NCI-H748 (cell line): ENCODE results near the gene MICOS13.

Source experiments
- DNase-seq: peaks from one replicate; lab custom pipeline; 2025; ENCODE audit not compliant: unreplicated experiment; lab: John Stamatoyannopoulos, UW

Gene MICOS13

DNA sequence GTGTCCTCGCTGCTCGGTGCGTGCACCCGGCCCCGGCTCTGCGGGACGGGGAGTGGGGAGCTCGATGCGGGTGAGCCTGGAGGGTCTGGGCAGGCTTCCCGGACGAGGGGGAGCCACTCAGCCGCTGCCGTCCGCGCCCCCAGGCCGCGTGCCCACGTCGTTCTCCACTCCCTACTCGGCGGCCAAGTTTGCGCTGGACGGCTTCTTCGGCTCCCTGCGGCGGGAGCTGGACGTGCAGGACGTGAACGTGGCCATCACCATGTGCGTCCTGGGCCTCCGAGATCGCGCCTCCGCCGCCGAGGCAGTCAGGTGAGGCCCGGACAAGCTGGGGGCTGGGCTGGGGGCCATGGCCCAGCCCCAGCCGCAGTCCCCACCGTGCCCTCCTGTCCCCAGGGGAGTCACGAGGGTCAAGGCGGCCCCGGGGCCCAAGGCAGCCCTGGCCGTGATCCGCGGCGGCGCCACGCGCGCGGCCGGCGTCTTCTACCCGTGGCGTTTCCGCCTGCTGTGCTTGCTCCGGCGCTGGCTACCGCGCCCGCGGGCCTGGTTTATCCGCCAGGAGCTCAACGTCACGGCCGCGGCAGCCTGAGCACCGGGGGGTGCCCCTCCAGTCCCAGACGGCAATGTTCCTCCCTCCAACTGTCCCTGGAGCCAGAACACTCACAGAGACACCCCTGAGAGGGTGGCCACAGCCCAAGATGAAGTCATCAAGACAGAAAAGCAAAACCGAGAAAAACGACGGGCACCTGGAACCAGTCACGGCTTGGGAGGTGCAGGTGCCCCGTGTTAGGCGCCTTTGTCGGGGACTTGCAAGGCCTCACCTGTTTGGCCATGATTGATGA lies 7.3 kb upstream of the MICOS13 start:
- no peak for DNase-seq

DNA sequence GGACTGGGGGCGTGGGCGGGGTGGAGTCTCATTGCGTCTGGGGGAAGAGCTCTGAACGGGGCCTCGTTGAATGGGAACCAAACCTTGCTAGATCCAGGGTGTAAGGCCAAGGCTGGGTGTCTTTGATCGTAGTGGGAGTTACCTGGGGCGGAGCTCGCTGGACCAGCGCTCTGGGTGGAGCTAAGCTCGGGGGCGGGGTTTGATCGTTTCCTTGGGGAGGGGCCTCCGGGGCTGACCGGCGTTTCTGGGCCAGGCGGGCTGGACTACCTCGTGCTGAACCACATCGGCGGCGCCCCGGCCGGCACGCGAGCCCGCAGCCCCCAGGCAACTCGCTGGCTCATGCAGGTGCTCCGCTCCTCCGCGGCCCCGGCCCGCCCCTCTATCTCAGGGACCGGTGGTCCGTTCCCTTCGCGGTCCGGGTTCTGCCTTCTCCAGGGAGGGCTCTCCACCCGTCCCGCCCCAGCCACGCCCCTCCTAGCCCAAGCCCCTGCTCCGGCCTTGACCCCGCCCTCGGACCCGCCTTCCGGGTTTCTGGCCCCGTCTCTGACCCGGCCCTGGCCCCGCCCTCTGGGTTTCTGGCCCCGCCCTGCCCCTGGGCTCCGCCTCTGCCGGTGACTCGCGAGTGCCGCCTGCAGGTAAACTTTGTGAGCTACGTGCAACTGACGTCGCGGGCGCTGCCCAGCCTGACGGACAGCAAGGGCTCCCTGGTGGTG lies 6.5 kb upstream of the MICOS13 start:
- peak; percentile 84 for DNase-seq

- no peak for DNase-seq
These were observed 6.0 kb upstream of the MICOS13 start for GRCh38 chr19:5686326-5686646.

DNA sequence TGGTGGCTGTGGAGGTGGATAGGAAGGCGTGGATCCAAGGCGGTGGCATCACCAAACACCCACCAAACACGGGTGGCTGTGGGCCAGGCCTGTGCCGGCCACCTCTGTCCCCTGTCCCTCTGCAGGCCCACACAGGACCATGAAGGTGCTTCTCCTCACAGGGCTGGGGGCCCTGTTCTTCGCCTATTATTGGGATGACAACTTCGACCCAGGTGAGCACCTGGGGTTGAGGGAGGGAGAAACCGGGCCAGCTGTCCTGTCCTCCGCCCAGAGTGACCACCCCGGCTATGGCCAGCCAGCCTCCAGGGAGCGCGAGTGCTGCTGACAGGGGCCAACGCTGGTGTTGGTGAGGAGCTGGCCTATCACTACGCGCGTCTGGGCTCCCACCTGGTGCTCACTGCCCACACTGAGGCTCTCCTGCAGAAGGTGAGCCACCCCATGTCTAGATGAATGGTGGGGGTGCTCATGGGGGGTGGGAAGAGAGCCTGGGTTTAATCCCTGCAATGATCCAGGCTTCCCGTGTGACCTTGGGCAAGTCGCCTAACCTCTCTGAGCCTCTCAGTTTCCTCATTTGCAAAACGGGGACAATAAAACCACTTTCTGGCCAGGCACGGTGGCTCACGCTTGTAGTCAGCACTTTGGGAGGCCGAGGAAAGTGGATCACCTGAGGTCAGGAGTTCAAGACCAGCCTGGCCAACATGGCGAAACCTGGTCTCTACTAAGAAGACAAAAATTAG lies 4.5 kb upstream of the MICOS13 start:
- DNase-seq = no peak

- no peak for DNase-seq
These were observed 3.0 kb upstream of the MICOS13 start for GRCh38 chr19:5683177-5683886.

GRCh38 chr19:5682107-5682482 lies 1.8 kb upstream of the MICOS13 start:
- no peak for DNase-seq

DNA sequence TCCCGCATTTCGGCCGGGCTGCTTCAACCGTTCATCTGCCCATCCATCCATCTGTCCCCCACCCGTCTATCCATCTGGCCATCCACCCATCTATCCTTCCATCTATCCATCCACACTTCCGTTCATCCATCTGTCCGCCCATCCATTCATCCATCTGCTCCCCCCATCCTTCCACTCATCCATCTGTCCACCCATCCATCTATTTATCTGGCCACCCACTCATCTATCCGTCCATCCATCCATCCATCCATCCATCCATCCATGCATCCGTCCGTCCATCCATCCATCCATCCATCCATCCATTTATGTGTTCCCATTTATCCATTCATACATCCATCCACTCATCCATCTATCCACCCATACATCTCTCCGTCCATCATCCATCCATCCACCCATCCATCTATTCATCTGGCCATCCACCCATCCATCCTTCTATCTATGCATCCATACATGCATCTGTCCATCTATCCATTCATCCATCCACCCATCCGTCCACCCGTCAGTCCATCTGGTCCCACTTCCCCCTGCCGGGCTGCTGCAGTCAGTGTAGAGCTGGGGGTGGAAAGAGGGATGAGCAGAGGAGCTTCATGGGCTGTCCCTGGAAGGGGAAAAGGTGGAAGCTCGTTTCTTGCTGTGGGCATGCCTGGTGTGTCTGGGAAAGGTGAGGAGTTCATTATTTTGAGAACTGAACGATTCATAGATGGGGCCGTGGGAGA lies 1.2 kb upstream of the MICOS13 start:
- no peak for DNase-seq

DNA sequence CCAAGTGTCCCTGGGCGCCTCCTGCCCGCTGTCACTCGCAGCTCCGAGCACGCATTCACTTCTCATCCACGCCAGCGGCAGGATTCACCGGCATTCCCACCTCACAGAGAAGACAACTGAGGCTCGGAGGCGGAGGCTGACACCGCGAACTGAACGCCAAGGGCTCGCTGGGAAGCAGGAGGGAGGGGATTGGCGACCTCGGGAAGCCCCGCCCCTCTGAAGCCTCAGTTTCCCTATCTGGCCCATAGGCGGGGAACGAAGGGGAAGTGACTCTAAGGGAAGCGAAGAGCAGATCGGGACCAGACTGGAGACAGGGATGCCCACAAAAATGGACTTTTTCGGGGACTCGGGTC lies 256 bp downstream of the MICOS13 start:
- peak; percentile 38 for DNase-seq

DNA sequence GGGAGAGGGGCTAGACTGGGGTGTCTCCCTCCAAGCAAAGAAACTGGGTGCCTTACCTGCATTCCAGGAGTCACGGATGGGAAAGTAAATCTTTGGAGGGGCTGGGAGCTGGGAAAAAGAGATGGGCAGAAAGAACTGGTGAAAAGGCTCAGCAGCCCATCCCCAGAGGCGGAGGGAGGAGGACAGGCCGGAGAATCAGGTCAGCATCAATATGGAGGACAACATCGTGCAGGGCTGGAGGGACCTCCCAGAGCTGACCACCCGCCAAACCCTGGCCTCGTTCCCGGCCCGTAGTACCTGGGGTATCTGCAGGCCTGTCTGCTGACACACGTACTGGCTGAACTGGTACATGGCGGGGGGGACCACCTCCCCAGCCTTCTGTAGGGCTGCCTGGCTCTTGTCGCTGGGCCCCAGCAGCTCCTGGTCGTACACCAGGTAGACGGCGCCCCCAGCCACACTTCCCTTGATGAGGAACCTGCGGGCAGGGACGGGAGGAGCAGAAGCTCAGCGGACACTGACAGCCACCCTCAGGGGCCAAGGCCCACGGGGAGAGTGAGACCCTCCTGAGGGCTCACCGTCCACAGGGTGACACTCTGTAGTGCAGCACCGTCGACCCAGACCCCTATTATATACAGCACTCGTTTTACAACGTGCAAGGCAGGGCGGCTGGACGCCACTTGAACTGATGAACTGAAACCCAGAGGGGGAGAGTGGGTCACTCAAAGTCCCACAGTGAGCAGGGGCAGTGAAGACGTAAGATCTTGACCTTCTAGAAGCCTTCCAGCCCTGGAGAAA lies 830 bp downstream of the MICOS13 start:
- DNase-seq = no peak

- DNase-seq = no peak
These were observed 2.1 kb downstream of the MICOS13 start for GRCh38 chr19:5678071-5678718.

DNA sequence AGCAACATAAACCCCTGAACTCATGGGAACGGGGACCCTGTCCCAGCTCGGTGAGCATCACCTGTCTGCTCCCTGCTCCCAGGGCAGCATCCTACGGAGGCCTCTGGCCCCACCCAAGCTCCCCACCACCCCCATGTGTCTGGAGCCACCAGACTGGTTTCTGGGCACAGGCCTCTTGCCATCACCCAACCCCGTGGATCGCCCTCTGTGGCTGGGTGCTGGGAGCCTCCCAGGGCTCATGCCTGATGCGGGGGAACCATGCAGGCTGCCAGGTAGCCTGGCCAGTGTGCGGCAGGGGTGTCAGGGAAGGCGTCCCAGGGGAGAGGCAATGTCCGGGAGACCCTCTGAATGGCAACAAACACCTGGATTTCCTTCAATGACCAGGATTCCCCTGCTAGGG lies 2.7 kb downstream of the MICOS13 start:
- no peak for DNase-seq

- DNase-seq = no peak
These were observed 3.2 kb downstream of the MICOS13 start for GRCh38 chr19:5677136-5677535.

DNA sequence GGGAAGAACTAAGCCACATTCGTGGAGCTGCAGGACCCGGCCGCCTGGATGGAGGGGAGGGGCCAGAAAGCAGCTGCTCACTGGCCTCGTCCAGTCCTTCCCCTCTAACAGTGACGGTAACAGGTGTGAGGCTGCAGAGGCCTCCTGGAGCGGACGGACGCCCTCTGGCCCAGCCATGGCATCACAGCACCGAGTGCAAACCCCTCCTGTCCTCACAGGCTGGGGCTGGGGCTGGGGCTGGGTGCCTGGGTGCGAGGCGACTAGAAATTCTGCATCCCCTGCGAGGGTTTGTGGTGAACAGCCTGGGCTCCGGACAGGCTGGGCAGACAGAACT lies 3.6 kb downstream of the MICOS13 start:
- DNase-seq = no peak

- no peak for DNase-seq
These were observed 4.1 kb downstream of the MICOS13 start for GRCh38 chr19:5676105-5676771.

DNA sequence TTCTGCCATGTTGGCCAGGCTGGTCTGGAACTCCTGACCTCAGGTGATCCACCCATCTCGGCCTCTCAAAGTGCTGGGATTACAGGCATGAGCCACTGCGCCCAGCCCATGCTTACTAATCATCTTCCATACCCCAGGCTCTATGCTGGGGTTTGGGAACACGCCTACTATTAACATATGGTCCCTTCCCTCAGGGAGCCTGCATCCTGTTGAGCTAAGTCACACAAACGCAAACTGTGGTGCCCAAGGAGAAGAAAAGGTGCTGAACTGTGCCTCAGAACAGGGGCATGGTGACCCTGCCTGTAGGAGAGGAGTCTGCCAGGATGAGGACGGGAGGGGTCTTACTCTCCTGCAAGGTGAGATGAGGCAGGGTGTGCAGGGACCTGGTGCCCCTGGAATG lies 5.6 kb downstream of the MICOS13 start:
- no peak for DNase-seq

GRCh38 chr19:5673752-5674151 lies 6.6 kb downstream of the MICOS13 start:
- no peak for DNase-seq

DNA sequence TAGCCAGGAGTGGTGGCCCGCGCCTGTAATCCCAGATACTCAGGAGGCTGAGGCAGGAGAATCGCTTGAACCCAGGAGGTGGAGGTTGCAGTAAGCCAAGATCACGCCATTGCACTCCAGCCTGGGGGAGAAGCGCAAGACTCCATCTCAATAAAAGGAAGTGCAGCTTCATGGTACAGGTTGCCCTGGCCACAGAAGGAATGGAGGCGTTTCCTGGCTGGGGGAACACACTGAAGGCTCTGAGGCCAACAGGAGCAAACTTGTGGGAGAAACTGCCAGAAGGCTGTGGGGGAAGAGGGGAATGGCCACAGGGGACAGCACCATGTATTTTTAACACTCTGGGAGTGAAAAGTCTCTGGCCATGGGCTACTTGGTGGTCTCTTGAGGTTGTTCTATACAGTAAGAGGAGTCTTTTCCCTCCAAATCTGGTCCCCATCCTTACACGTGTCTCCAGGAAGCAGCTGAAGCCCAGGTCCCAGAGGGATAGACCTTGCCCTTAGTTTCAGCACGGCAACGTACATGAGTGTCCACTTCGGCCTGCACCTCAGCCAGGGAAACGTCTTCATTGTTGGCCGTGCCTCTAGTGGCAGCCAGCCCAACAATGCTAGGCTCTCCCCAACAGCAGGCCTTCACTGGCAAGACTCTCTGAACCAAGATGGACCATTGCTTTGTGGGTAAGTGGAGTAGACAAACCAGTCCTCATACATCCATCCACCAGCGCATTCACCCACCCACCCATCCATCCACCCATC lies 7.4 kb downstream of the MICOS13 start:
- DNase-seq = no peak

- no peak for DNase-seq
These were observed 8.7 kb downstream of the MICOS13 start for GRCh38 chr19:5671600-5671999.
